ENCODE results near the gene AMBP. TPM values are rescaled to one million over a fixed set of nuclear protein-coding genes. Genes with fewer than 3 reads are reported as not detected.

AMBP gene
- total RNA-seq, 1 experiment from 2014 or later, result 0.22 TPM

DNA sequence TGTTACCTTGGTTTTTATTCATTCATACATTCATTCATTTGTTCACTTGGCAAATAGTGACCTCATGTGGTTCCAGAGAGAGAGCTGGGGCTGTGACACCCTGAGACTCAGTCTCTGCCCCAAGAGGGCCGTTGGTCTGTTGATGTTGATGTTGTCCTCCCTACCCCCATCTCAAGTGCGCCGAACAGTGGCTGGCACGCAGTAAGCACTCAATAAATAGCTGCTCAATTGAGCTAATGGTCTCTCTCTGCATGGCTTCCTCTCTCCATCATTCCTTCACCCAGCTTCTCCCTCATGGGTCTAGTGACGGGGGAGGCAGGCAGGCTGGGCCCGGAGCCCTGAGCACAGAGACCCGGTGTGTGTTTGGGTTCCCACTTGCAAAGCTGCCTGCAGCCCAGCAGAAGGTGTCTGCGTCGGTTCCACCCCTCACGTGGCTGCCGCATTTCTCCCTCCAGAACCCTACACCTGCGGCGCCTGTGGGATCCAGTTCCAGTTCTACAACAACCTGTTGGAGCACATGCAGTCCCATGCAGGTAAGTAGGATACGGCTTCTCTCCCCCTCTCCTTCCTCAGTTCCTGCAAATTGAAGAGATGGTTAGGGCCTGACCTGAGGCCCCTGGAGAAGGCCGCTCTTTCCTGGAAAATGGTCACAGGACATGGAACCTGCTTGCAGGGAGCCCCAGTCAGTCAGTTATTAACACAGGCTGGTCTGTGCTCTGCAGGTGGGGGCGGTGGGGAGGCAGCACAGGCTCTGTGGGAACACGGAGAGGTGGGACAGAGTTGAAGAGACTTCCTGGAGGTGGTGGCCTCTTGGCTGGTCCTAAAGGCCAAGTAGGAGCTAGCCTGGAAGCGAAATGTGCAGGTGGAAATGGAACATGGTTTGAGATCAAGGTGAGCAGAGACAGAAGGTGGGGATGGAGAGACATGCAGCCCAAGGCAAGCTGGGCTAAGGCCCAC is 42.0 kb downstream of the AMBP start:
- no TSS peak for BruUV-seq (replicated peaks)
- Histone ChIP-seq H3K4me2 (ENCODE audit: low read length) (no peak overlapping the region), H3K9ac (ENCODE audit: low read length) (no peak overlapping the region), H3K4me3 (ENCODE audit: low read length) (no peak overlapping the region), H3K27ac (ENCODE audit: low read length) (no peak overlapping the region), H3K9me2 (replicated peaks; ENCODE audit: low read length) (no peaks in the 10 kb centered on the region), H3F3A (ENCODE audit: low read length, unreplicated experiment) (no peaks in the 10 kb centered on the region), H3K36me3 (ENCODE audit: low read depth, low read length) (no peaks in the 10 kb centered on the region), H3K4me1 (ENCODE audit: insufficient read depth, low read length) (no peaks in the 10 kb centered on the region), H2AFZ (ENCODE audit: low read length) (no peak overlapping the region), H3K27me3 (ENCODE audit: low read length) (no peaks in the 10 kb centered on the region), H3K79me2 (ENCODE audit: low read length) (no peaks in the 10 kb centered on the region), H4K20me1 (ENCODE audit: low read length) (no peaks in the 10 kb centered on the region), H3K9me3 (ENCODE audit: low read length) (no peaks in the 10 kb centered on the region)
- ATAC-seq, result no peak
- ChIA-PET POLR2A (ENCODE audit: unreplicated experiment) (no interaction called here), CTCF (no interaction called here)
- intact Hi-C loops (cut with micrococcal nuclease), result no loop called here
- DNase-seq, result no peak
- no peak for TF ChIP-seq EZH2phosphoT487 (IDR thresholded peaks at IDR 0.05; ENCODE audit: borderline replicate concordance, low read length)
- no peak for TF ChIP-seq CTCF (conservative IDR thresholded peaks at IDR 0.05; ENCODE audit: low read depth, low read length)
- TF ChIP-seq EZH2 (IDR thresholded peaks at IDR 0.05; ENCODE audit: low read length, unreplicated experiment), result no peak

GRCh38 chr9:114035221-114035844 is 42.8 kb downstream of the AMBP start:
- H3K36me3 ChIP-seq (ENCODE audit: low read depth, low read length), result no peaks in the 10 kb centered on the region
- POLR2A ChIA-PET (ENCODE audit: unreplicated experiment), result no interaction called here
- H3K79me2 ChIP-seq (ENCODE audit: low read length), result no peaks in the 10 kb centered on the region
- no peak overlapping the region for H2AFZ ChIP-seq (ENCODE audit: low read length)
- H3K27ac ChIP-seq (ENCODE audit: low read length), result no peak overlapping the region
- H3K9me3 ChIP-seq (ENCODE audit: low read length), result no peaks in the 10 kb centered on the region
- H3K27me3 ChIP-seq (ENCODE audit: low read length), result no peaks in the 10 kb centered on the region
- no peak for ATAC-seq
- no peaks in the 10 kb centered on the region for H3K4me1 ChIP-seq (ENCODE audit: insufficient read depth, low read length)
- no peaks in the 10 kb centered on the region for H4K20me1 ChIP-seq (ENCODE audit: low read length)
- DNase-seq, result no peak
- no peaks in the 10 kb centered on the region for H3F3A ChIP-seq (ENCODE audit: low read length, unreplicated experiment)
- no TSS peak for BruUV-seq (replicated peaks)
- CTCF ChIA-PET, result no interaction called here
- TF ChIP-seq CTCF (conservative IDR thresholded peaks at IDR 0.05; ENCODE audit: low read depth, low read length), result no peak
- TF ChIP-seq EZH2 (IDR thresholded peaks at IDR 0.05; ENCODE audit: low read length, unreplicated experiment), result no peak
- TF ChIP-seq EZH2phosphoT487 (IDR thresholded peaks at IDR 0.05; ENCODE audit: borderline replicate concordance, low read length), result no peak
- H3K9ac ChIP-seq (ENCODE audit: low read length), result no peak overlapping the region
- intact Hi-C loops (cut with micrococcal nuclease), result no loop called here
- no peaks in the 10 kb centered on the region for H3K9me2 ChIP-seq (replicated peaks; ENCODE audit: low read length)
- no peak overlapping the region for H3K4me2 ChIP-seq (ENCODE audit: low read length)
- H3K4me3 ChIP-seq (ENCODE audit: low read length), result no peak overlapping the region

- Histone ChIP-seq H3K9me3 (ENCODE audit: low read length) (no peaks in the 10 kb centered on the region), H4K20me1 (ENCODE audit: low read length) (no peaks in the 10 kb centered on the region), H3K36me3 (ENCODE audit: low read depth, low read length) (no peaks in the 10 kb centered on the region), H3F3A (ENCODE audit: low read length, unreplicated experiment) (no peaks in the 10 kb centered on the region), H3K4me2 (ENCODE audit: low read length) (no peak overlapping the region), H3K79me2 (ENCODE audit: low read length) (no peaks in the 10 kb centered on the region), H3K27ac (ENCODE audit: low read length) (no peak overlapping the region), H2AFZ (ENCODE audit: low read length) (no peak overlapping the region), H3K9me2 (replicated peaks; ENCODE audit: low read length) (no peaks in the 10 kb centered on the region), H3K27me3 (ENCODE audit: low read length) (no peaks in the 10 kb centered on the region), H3K4me3 (ENCODE audit: low read length) (no peak overlapping the region), H3K9ac (ENCODE audit: low read length) (no peak overlapping the region), H3K4me1 (ENCODE audit: insufficient read depth, low read length) (no peaks in the 10 kb centered on the region)
- TF ChIP-seq CTCF (conservative IDR thresholded peaks at IDR 0.05; ENCODE audit: low read depth, low read length) (no peak), EZH2phosphoT487 (IDR thresholded peaks at IDR 0.05; ENCODE audit: borderline replicate concordance, low read length) (no peak), EZH2 (IDR thresholded peaks at IDR 0.05; ENCODE audit: low read length, unreplicated experiment) (no peak)
- no TSS peak for BruUV-seq (replicated peaks)
- intact Hi-C loops (cut with micrococcal nuclease), result no loop called here
- CTCF ChIA-PET, result no interaction called here
- POLR2A ChIA-PET (ENCODE audit: unreplicated experiment), result no interaction called here
- ATAC-seq, result no peak
- no peak for DNase-seq
These were observed 43.4 kb downstream of the AMBP start for GRCh38 chr9:114034661-114035062.

Measured in PC-3 (cell line).